ENCODE measurements around the gene HOXB9. TPM values are rescaled to one million over a fixed set of nuclear protein-coding genes. Genes with fewer than 3 reads are reported as not detected.

HOXB9 gene
- total RNA-seq, 4 donors from 2014 or later = 0.43 to 1.0 TPM; not detected in 2

DNA sequence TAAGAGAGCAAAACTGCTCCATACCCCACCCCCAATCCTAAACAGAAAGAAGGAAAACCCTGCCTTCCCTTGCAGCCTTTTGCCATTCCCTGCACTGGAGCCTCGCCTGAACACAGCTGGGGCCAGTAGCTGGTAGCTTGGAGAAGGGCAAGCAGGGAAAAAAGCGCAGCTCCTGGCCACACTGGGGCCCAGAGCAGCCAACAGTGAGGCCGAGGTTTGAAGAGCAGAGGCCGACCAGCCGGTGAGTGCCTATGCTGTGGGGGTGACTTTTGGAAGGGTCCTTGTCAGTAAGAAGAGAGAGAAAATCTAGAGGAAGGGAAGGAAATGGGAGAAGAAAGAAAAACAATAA lies 3.2 kb upstream of the HOXB9 start:
- intact Hi-C loops (cut with DNase I; ENCODE audit: low total_unique reads) = no loop called here
- TF ChIP-seq, protein P1, sequence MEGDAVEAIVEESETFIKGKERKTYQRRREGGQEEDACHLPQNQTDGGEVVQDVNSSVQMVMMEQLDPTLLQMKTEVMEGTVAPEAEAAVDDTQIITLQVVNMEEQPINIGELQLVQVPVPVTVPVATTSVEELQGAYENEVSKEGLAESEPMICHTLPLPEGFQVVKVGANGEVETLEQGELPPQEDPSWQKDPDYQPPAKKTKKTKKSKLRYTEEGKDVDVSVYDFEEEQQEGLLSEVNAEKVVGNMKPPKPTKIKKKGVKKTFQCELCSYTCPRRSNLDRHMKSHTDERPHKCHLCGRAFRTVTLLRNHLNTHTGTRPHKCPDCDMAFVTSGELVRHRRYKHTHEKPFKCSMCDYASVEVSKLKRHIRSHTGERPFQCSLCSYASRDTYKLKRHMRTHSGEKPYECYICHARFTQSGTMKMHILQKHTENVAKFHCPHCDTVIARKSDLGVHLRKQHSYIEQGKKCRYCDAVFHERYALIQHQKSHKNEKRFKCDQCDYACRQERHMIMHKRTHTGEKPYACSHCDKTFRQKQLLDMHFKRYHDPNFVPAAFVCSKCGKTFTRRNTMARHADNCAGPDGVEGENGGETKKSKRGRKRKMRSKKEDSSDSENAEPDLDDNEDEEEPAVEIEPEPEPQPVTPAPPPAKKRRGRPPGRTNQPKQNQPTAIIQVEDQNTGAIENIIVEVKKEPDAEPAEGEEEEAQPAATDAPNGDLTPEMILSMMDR (IDR thresholded peaks at IDR 0.05) = no peak
- no peak for TF ChIP-seq POLR2A (IDR thresholded peaks at IDR 0.05)
- Histone ChIP-seq H3K36me3 (no peaks in the 10 kb centered on the region), H3K27me3 (peaks cover 29 to 71% of the 10 kb centered on the region in 2 donors), H3K27ac (no peak overlapping the region), H3K4me1 (peaks cover 0 to 15% of the 10 kb centered on the region in 2 donors), H3K9me3 (no peaks in the 10 kb centered on the region), H3K4me3 (no peak overlapping the region)
- DNase-seq = no peak

DNA sequence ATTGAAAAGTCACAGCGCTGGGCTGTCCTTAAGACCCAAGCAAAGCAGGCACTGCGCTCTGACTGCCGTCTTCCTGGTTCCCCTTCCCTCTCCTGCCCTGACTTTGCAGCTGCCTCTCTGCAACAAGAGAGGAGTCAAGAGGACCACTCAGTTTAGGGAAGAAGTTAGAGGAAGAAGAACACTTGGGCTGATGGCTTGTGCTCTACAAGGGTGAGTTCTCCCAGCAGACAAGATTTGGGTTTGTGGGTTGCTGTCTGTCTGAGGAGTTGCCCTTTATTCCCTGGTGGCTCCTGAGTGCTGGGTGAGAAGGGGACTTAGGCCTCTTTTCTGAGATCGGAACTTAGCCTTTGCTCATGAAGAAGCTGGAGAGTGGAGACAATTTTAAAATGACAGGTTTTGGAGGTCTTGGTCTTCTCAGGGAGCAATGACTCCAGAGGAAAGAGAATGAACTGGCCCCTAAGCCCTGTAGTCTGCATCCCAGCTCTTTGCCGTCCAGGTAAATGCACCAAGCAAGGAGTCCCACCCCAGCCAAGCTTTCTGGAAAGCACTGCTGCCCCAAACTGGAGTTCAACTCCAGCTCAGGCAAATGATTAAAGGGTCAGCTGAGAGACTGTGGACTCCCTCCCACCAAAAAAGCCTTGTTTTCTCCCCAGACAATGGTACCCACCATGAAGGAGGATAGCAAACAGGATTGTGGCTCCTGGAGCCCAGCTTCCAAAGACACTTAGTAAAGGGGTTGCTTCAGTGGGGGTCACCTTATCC lies 2.7 kb upstream of the HOXB9 start:
- no peak for DNase-seq
- H3K9me3 ChIP-seq = no peaks in the 10 kb centered on the region
- intact Hi-C loops (cut with DNase I; ENCODE audit: low total_unique reads) = no loop called here

DNA sequence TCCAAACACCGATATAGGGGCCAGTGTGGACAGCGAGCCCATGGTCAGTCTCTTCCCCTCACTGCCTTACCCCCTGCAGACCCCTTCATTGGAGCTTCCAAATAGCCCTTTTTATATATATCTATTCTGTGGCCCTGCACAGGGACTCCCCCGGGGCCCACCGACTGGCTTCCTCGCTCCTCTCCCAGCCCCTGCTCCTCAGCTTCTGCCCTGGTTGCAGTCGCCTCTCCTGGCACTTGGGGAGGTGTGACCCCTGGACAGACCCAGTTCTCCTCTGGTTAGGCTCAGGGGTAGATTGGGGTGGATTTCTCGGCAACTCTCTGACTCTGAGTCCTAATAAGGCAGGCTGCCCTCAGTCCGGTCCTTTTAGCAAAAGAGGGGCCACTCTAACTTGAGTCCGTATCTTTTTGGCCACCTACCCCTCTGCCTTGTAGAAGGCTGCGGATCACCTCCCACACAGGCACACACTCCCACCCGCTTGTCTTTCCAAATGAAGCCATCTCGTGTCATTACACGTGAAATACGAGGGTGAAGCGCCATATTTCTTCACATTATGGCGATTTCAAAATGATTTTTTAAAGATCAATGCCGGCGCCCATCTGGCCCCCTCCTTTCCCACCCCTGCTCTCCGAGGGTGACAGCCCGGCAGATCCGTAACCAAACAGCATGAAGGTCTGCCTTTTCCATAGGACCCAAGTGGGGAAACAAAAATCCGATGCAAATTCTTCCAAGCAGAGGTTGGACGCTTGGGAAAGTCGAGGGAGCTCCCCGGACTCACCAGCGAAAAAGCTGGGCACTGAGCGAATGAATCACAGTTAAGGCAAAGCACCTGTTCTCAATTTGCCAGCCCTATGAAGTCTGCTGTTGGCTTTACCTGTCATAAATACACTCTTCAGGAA lies 1.7 kb upstream of the HOXB9 start:
- Histone ChIP-seq H3K9me3 (no peaks in the 10 kb centered on the region), H3K27me3 (peaks cover 20 to 75% of the 10 kb centered on the region in 2 donors), H3K27ac (no peak overlapping the region), H3K36me3 (no peaks in the 10 kb centered on the region), H3K4me3 (no peak overlapping the region), H3K4me1 (peaks cover 0 to 15% of the 10 kb centered on the region in 2 donors)
- TF ChIP-seq, protein P1 (IDR thresholded peaks at IDR 0.05) = no peak
- TF ChIP-seq POLR2A (IDR thresholded peaks at IDR 0.05) = no peak
- no peak for DNase-seq
- intact Hi-C loops (cut with DNase I; ENCODE audit: low total_unique reads) = no loop called here

More for the DNA sequence above, 2.7 kb upstream of the HOXB9 start:
- no peaks in the 10 kb centered on the region for H3K36me3 ChIP-seq
- peaks cover 0 to 15% of the 10 kb centered on the region in 2 donors for H3K4me1 ChIP-seq
- peaks cover 23 to 70% of the 10 kb centered on the region in 2 donors for H3K27me3 ChIP-seq
- no peak overlapping the region for H3K4me3 ChIP-seq
- no peak for TF ChIP-seq POLR2A (IDR thresholded peaks at IDR 0.05)
- TF ChIP-seq, protein P1 (IDR thresholded peaks at IDR 0.05) = no peak
- no peak overlapping the region for H3K27ac ChIP-seq

DNA sequence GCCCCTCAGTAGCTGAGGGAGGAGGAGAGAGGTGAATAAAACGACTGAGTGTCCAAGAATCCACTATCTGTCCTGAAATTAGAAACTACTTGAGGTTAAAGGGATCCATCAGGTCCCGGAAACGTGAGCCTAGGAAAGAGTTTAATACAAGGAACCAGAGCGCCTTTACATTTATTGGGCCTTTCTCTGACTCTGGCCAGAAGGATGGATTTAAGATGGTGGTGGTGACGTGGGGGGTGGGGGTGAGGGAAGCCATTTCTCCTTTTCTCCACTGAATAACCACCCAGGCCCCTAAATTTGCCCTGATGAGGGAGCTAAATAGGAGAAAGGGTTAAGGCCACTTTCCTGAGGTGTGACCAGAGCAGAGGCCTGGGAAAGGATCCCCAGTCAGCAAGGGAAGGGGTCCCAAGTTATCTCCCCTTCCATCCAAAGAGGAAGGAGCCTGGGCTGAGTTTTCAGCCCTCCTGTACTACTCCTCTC lies 1.0 kb upstream of the HOXB9 start:
- Histone ChIP-seq H3K27me3 (peaks cover 20 to 82% of the 10 kb centered on the region in 2 donors), H3K9me3 (no peaks in the 10 kb centered on the region), H3K4me3 (no peak overlapping the region), H3K27ac (no peak overlapping the region), H3K4me1 (peaks cover 0 to 15% of the 10 kb centered on the region in 2 donors), H3K36me3 (no peaks in the 10 kb centered on the region)
- intact Hi-C loops (cut with DNase I; ENCODE audit: low total_unique reads) = no loop called here
- TF ChIP-seq, protein P1 (IDR thresholded peaks at IDR 0.05) = no peak
- TF ChIP-seq POLR2A (IDR thresholded peaks at IDR 0.05) = no peak
- DNase-seq = no peak
